K562 (cell line): Measurements from ENCODE around the gene SNTG2. TPM values are rescaled to one million over a fixed set of nuclear protein-coding genes. Genes with fewer than 3 reads are reported as not detected.

Source experiments
- ATAC-seq: fragments of 200-7000 bp; cut with Tn5 transposase; 3 replicates; pipeline ENCODE4 v1.9.1; 2020; ENCODE audit warnings: moderate library complexity
- BruUV-seq: library from RNA; stranded (reverse); fragments of 400-500 nt; replicated peaks from 2 replicates; lab custom pipeline; 2021; lab: Mats Ljungman, UMichigan
- CTCF ChIA-PET: fragments of 300-600 bp; formaldehyde crosslinking; extraction: SDS; loops from one replicate; lab custom pipeline; 2021; ENCODE audit warnings: low intra/inter-chr PET ratio; lab: Yijun Ruan, JAX
- POLR2A ChIA-PET: fragments of 300-600, 350-650 bp; sonication (Branson Sonifier 250); formaldehyde crosslinking; extraction: SDS; loops from one replicate; lab custom pipeline; 2021; ENCODE audit warnings: antibody characterized with exemption, inconsistent platforms; lab: Yijun Ruan, JAX
- DNase-seq, 4 experiments: peaks; one replicate each; pipeline versions ENCODE4 v3.0.0 to v3.0.0-alpha.2; 2011 to 2018; ENCODE audit warnings: low spot score in 3 of 4, mixed read lengths in 3 of 4; ENCODE audit errors: extremely low read depth in 1 of 4
- FAIRE-seq: peaks from 2 replicates; lab custom pipeline; 2011; peaks lifted over from hg19 to GRCh38; lab: Jason Lieb, UNC
- H2AFZ ChIP-seq: 2 replicates; pipeline ENCODE4 v1.6.0; 2011; ENCODE audit warnings: low read depth, low read length, control low read depth, inconsistent platforms
- H3K27ac ChIP-seq: fragments of 200-600 bp; 3 replicates; pipeline ENCODE4 v1.8.0; 2011; ENCODE audit warnings: low read depth, mild to moderate bottlenecking, control low read depth, inconsistent platforms, low read length, moderate library complexity, mixed read lengths; ENCODE audit errors: extremely low read depth
- H3K27me3 ChIP-seq, 2 experiments: fragments of 300-600 bp in 1 of 2; 2 replicates in 1 of 2; 3 replicates in 1 of 2; pipeline versions ENCODE4 v1.6.0 to v1.8.0; 2011; ENCODE audit warnings: inconsistent platforms in 2 of 2, low read length in 2 of 2, mild to moderate bottlenecking in 1 of 2, mixed read lengths in 1 of 2, moderate library complexity in 1 of 2; ENCODE audit not compliant: control insufficient read depth in 2 of 2, insufficient read depth in 2 of 2
- H3K36me3 ChIP-seq: fragments of 300-600 bp; 3 replicates; pipeline ENCODE4 v1.8.0; 2011; ENCODE audit warnings: mild to moderate bottlenecking, low read length, inconsistent platforms; ENCODE audit not compliant: control insufficient read depth, insufficient read depth
- H3K4me1 ChIP-seq, 2 experiments: fragments of 200-600 bp in 1 of 2; replicated peaks in 1 of 2; 2 replicates in 1 of 2; 3 replicates in 1 of 2; pipeline versions ENCODE4 v1.5.1 to v1.8.0; 2011; ENCODE audit warnings: inconsistent platforms in 2 of 2, low read length in 2 of 2, mild to moderate bottlenecking in 1 of 2, mixed read lengths in 1 of 2, moderate library complexity in 1 of 2; ENCODE audit not compliant: control insufficient read depth in 2 of 2, insufficient read depth in 2 of 2
- H3K4me2 ChIP-seq: 2 replicates; pipeline ENCODE4 v1.6.1; 2011; ENCODE audit warnings: low read length, control low read depth, inconsistent platforms, mixed read lengths; ENCODE audit not compliant: insufficient read depth
- H3K4me3 ChIP-seq: fragments of 200-600 bp; sonication (generic), shearing (Covaris generic); 2 replicates; pipeline ENCODE4 v1.5.1; 2016; ENCODE audit warnings: control low read depth, inconsistent platforms
- H3K79me2 ChIP-seq: fragments of 200-600 bp; 3 replicates; pipeline ENCODE4 v1.8.0; 2011; ENCODE audit warnings: low read length, inconsistent platforms; ENCODE audit not compliant: control insufficient read depth, insufficient read depth
- H3K9ac ChIP-seq, 2 experiments: 2 replicates each; pipeline versions ENCODE4 v1.6.0 to v1.6.1; 2011; ENCODE audit warnings: low read depth in 2 of 2, low read length in 2 of 2, control low read depth in 1 of 2, inconsistent platforms in 1 of 2, mild to moderate bottlenecking in 1 of 2, mixed read lengths in 1 of 2; ENCODE audit not compliant: insufficient read depth in 1 of 2
- H3K9me1 ChIP-seq: one replicate; pipeline ENCODE4 v1.6.0; 2011; ENCODE audit warnings: inconsistent platforms, mild to moderate bottlenecking, low read length, moderate library complexity; ENCODE audit not compliant: control insufficient read depth, insufficient read depth
- H3K9me3 ChIP-seq: replicated peaks from 2 replicates; pipeline ENCODE4 v1.5.1; 2011; ENCODE audit warnings: low read depth, low read length, inconsistent platforms; ENCODE audit not compliant: control insufficient read depth, insufficient read depth
- H4K20me1 ChIP-seq: replicated peaks from 2 replicates; pipeline ENCODE4 v1.6.1; 2011; ENCODE audit warnings: low read length, inconsistent platforms, mixed read lengths; ENCODE audit not compliant: control insufficient read depth, insufficient read depth
- C11orf30 ChIP-seq: fragments of 450-650 bp; IDR thresholded peaks from 2 replicates; pipeline ENCODE4 v1.6.1; 2016; ENCODE audit warnings: low read depth, mild to moderate bottlenecking
- GABPA ChIP-seq: fragments of 200-800 bp; sonication (Bioruptor generic); conservative IDR thresholded peaks from 2 replicates; pipeline ENCODE4 v1.6.1; 2016; ENCODE audit warnings: low read depth, missing genetic modification characterization, missing compliant biosample characterization
- SIRT6 ChIP-seq: IDR thresholded peaks from one replicate; pipeline ENCODE4 v1.6.1; 2012; ENCODE audit warnings: low read depth, mild to moderate bottlenecking, control low read depth, inconsistent platforms, low read length, moderate library complexity
- VEZF1 ChIP-seq: fragments of 200-800 bp; sonication (Bioruptor generic); IDR thresholded peaks from 2 replicates; pipeline ENCODE4 v1.6.1; 2017; ENCODE audit warnings: missing genetic modification characterization, missing compliant biosample characterization
- ZNF764 ChIP-seq: fragments of 250-450 bp; sonication (Bioruptor Pico); IDR thresholded peaks from 2 replicates; pipeline ENCODE4 v1.4.0; 2020; ENCODE audit warnings: low read depth, mild to moderate bottlenecking, moderate library complexity
- WGBS: fragments of 100-300 bp; shearing (Covaris generic); methylation state at CpG from one replicate; pipeline ENCODE4 v1.1.6; 2016; ENCODE audit warnings: low coverage, mixed read lengths; ENCODE audit not compliant: insufficient coverage; ENCODE audit errors: missing lambda C conversion rate; 5-methylcytosine and 5-hydroxymethylcytosine counted together
- in situ Hi-C: fragments of 300-500 bp; cut with MboI; formaldehyde crosslinking; loops from 4 replicates; pipeline ENCODE4 v1.15.0; 2018; ENCODE audit warnings: inconsistent platforms, mixed read lengths
- intact Hi-C: fragments of 100-400 bp; cut with micrococcal nuclease; formaldehyde crosslinking; loops from 2 replicates; pipeline ENCODE4 v1.14.2; 2022
- polyA plus RNA-seq, 8 experiments: library from polyadenylated mRNA; depleted of rRNA in 4 of 8; stranded (reverse) in 5 of 8; unstranded in 3 of 8; fragments of >200 nt; fragmentation: Nextera tagmentation in 2 of 8; fragmentation: Illumina TruSeq in 1 of 8; extraction: Ambion mirVana in 2 of 8; extraction: Trizol in 1 of 8; gene quantifications; 2 replicates each; pipeline versions ENCODE4 v1.2.1 to v1.2.3, GENCODE V29; 2011 to 2014; ENCODE audit warnings: inconsistent platforms in 1 of 8, missing spikeins in 1 of 8
- total RNA-seq, 7 experiments: library from RNA; depleted of rRNA in 6 of 7; stranded (reverse); fragments of >200 nt in 6 of 7; fragmentation: Illumina TruSeq in 2 of 7; extraction: Trizol in 2 of 7; gene quantifications; 2 replicates each; pipeline versions ENCODE4 v1.2.1 to v1.2.3, GENCODE V29; 2011 to 2021; ENCODE audit warnings: low replicate concordance in 1 of 7

The SNTG2 gene
- total and polyA plus RNA-seq, 9 of the 15 experiments (the other 6 are each of a cell fraction or from before 2014, with no cell fraction given): not detected

GRCh38 chr2:1156059-1156458 is 205.4 kb downstream of the SNTG2 start (continued):
- no peak for TF ChIP-seq GABPA (tag)
- TF ChIP-seq VEZF1 (CRISPR knock-in tag): no peak
- no peak for TF ChIP-seq ZNF764 (CRISPR knock-in tag)
- no peak for TF ChIP-seq SIRT6

GRCh38 chr2:1156531-1156930 is 205.9 kb downstream of the SNTG2 start:
- H2AFZ ChIP-seq: no peak overlapping the region
- BruUV-seq: no TSS peak
- in situ Hi-C loops: no loop called here
- no peaks in the 10 kb centered on the region for H3K79me2 ChIP-seq
- no peaks in the 10 kb centered on the region for H3K9me3 ChIP-seq
- no peak for ATAC-seq
- CTCF ChIA-PET: no interaction called here
- H3K4me3 ChIP-seq: no peak overlapping the region
- H3K27me3 ChIP-seq: peaks cover 0 to 4% of the 10 kb centered on the region in 2 experiments; a peak in 1 of 5 replicates
- H3K4me1 ChIP-seq: no peaks in the 10 kb centered on the region
- POLR2A ChIA-PET: no interaction called here
- no peaks in the 10 kb centered on the region for H3K36me3 ChIP-seq
- no peaks in the 10 kb centered on the region for H3K9me1 ChIP-seq
- 0% methylated on average over 14 of the region's 14 CpGs for WGBS
- no peaks in the 10 kb centered on the region; the same call in 1 of the 2 replicates for H4K20me1 ChIP-seq
- TF ChIP-seq C11orf30: no peak
- TF ChIP-seq, all 486 proteins: peak for 0
- FAIRE-seq (no peak), DNase-seq (no peak)
- Histone ChIP-seq H3K9ac (no peak overlapping the region), H3K4me2 (no peak overlapping the region), H3K27ac (no peak overlapping the region)
- intact Hi-C loops: no loop called here
